ENCODE results near the gene VSIR.

VSIR gene

DNA sequence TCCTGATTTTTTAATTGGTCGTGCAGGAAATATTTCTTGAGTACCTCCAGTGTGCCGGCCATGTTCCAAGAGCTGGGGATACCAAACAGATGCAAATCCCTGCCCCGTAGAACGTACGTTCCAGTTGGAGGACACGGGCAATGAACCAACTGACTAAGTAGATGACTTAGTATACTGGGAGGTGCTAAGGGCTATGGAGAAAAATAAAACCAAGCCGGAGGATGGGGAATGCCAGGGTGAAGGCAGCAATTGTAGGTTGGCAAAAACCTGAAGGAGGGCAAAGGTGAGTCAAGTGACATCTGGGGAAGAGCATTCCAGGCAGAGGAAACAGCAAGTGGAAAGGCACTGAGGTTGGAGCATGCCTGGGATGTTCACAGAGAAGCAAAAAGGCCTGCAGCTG, 6.8 kb upstream of the VSIR start:
- no peaks in the 10 kb centered on the region for H3K36me3 ChIP-seq (ENCODE audit: low read length)
- H3K9ac ChIP-seq (ENCODE audit: low read length), result no peak overlapping the region
- H2AFZ ChIP-seq (ENCODE audit: low read depth, low read length, severe bottlenecking), result no peak overlapping the region
- no peak overlapping the region for H3K4me2 ChIP-seq (ENCODE audit: low read depth, low read length, poor library complexity, severe bottlenecking)
- H3K27me3 ChIP-seq (ENCODE audit: low read length), result no peaks in the 10 kb centered on the region
- no peak for TF ChIP-seq EZH2phosphoT487 (conservative IDR thresholded peaks at IDR 0.05; ENCODE audit: low read length)
- TF ChIP-seq, protein P1, sequence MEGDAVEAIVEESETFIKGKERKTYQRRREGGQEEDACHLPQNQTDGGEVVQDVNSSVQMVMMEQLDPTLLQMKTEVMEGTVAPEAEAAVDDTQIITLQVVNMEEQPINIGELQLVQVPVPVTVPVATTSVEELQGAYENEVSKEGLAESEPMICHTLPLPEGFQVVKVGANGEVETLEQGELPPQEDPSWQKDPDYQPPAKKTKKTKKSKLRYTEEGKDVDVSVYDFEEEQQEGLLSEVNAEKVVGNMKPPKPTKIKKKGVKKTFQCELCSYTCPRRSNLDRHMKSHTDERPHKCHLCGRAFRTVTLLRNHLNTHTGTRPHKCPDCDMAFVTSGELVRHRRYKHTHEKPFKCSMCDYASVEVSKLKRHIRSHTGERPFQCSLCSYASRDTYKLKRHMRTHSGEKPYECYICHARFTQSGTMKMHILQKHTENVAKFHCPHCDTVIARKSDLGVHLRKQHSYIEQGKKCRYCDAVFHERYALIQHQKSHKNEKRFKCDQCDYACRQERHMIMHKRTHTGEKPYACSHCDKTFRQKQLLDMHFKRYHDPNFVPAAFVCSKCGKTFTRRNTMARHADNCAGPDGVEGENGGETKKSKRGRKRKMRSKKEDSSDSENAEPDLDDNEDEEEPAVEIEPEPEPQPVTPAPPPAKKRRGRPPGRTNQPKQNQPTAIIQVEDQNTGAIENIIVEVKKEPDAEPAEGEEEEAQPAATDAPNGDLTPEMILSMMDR (IDR thresholded peaks at IDR 0.05; ENCODE audit: insufficient read depth, low read length, poor library complexity, severe bottlenecking), result no peak
- no peaks in the 10 kb centered on the region for H3K79me2 ChIP-seq (ENCODE audit: insufficient read depth, low read length)
- no peaks in the 10 kb centered on the region for H4K20me1 ChIP-seq (ENCODE audit: low read depth, low read length)
- no peaks in the 10 kb centered on the region for H3K9me3 ChIP-seq (ENCODE audit: insufficient read depth, low read length)
- H3K27ac ChIP-seq (ENCODE audit: low read depth, low read length), result no peak overlapping the region
- no peaks in the 10 kb centered on the region for H3F3A ChIP-seq (ENCODE audit: insufficient read depth)
- no peaks in the 10 kb centered on the region for H3K9me2 ChIP-seq (replicated peaks; ENCODE audit: insufficient read depth, low read length)
- H3K4me3 ChIP-seq (ENCODE audit: insufficient read depth, low read length, poor library complexity, severe bottlenecking), result no peak overlapping the region

DNA sequence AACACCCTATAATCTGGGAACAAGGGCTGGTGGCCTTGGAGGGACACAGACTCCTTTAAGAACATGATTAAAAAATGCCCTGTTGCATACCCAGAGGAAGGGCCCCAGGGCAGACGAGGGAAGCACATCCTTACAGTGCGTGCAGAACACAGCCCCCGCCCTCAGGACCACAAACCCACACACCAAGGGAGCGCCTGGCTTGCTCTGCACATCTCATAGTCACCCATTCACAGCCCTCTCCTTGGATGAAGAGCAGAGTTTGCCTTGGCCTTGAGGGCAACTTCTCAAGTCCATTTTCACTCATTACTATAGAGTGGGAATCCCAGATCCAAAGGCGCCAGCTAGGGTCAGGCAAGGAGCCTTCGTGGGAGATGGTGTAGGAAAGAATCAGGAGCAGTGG, 6.3 kb upstream of the VSIR start:
- Histone ChIP-seq H3K4me3 (ENCODE audit: insufficient read depth, low read length, poor library complexity, severe bottlenecking) (no peak overlapping the region), H3K9me2 (replicated peaks; ENCODE audit: insufficient read depth, low read length) (no peaks in the 10 kb centered on the region), H3K4me2 (ENCODE audit: low read depth, low read length, poor library complexity, severe bottlenecking) (no peak overlapping the region), H3K9me3 (ENCODE audit: insufficient read depth, low read length) (no peaks in the 10 kb centered on the region), H3K79me2 (ENCODE audit: insufficient read depth, low read length) (no peaks in the 10 kb centered on the region), H3K27ac (ENCODE audit: low read depth, low read length) (no peak overlapping the region), H3K9ac (ENCODE audit: low read length) (no peak overlapping the region), H3F3A (ENCODE audit: insufficient read depth) (no peaks in the 10 kb centered on the region), H2AFZ (ENCODE audit: low read depth, low read length, severe bottlenecking) (no peak overlapping the region), H4K20me1 (ENCODE audit: low read depth, low read length) (no peaks in the 10 kb centered on the region), H3K36me3 (ENCODE audit: low read length) (no peaks in the 10 kb centered on the region), H3K27me3 (ENCODE audit: low read length) (no peaks in the 10 kb centered on the region)
- no peak for TF ChIP-seq EZH2phosphoT487 (conservative IDR thresholded peaks at IDR 0.05; ENCODE audit: low read length)
- TF ChIP-seq, protein P1 (IDR thresholded peaks at IDR 0.05; ENCODE audit: insufficient read depth, low read length, poor library complexity, severe bottlenecking), result no peak

DNA sequence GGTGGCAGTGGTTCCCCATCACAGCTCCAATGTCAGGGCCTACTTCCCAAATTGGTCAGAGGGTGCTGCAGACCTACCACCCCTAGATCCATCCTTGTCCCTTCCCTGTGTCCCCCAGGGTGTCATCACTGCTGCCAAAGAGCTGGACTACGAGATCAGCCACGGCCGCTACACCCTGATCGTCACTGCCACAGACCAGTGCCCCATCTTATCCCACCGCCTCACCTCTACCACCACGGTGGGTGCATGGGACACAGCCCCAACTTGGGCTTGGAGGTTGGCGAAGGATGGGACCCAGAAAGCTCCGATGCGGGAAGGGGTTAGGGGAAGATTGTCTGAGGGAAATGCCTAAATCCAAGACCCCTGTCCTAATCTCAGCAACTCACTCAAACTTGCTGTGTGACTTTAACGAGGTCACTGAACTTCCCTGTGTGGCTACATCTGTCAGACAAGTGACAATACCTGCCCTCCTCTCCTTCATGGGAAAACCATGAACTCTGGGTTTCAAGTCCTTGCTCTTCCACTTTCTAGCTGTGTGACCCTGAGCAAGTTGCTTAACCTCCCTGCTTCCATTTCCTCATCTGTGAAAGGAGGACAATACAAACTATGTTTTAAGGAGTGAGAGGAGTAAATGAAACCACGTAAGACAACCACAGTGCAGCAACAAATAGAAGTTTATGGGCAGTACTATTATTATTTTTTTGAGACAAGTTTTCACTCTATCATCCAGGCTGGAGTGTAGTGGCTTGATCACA, 4.9 kb upstream of the VSIR start:
- Histone ChIP-seq H3K9me3 (ENCODE audit: insufficient read depth, low read length) (no peaks in the 10 kb centered on the region), H3K36me3 (ENCODE audit: low read length) (no peaks in the 10 kb centered on the region), H3K9ac (ENCODE audit: low read length) (no peak overlapping the region), H3K27ac (ENCODE audit: low read depth, low read length) (no peak overlapping the region), H3K4me2 (ENCODE audit: low read depth, low read length, poor library complexity, severe bottlenecking) (no peak overlapping the region), H2AFZ (ENCODE audit: low read depth, low read length, severe bottlenecking) (no peak overlapping the region), H3K9me2 (replicated peaks; ENCODE audit: insufficient read depth, low read length) (no peaks in the 10 kb centered on the region), H3K27me3 (ENCODE audit: low read length) (no peaks in the 10 kb centered on the region), H3K79me2 (ENCODE audit: insufficient read depth, low read length) (no peaks in the 10 kb centered on the region), H3F3A (ENCODE audit: insufficient read depth) (no peaks in the 10 kb centered on the region), H3K4me3 (ENCODE audit: insufficient read depth, low read length, poor library complexity, severe bottlenecking) (no peak overlapping the region), H4K20me1 (ENCODE audit: low read depth, low read length) (no peaks in the 10 kb centered on the region)
- TF ChIP-seq, protein P1 (IDR thresholded peaks at IDR 0.05; ENCODE audit: insufficient read depth, low read length, poor library complexity, severe bottlenecking), result no peak
- no peak for TF ChIP-seq EZH2phosphoT487 (conservative IDR thresholded peaks at IDR 0.05; ENCODE audit: low read length)
